Thoracic aorta (tissue), 2 donors: ENCODE data around the gene NRDC. TPM values are rescaled to one million over a fixed set of nuclear protein-coding genes. Genes with fewer than 3 reads are reported as not detected.

Experiments used
- ATAC-seq: fragments of 150-250 bp; one replicate; pipeline ENCODE4 v1.8.0; 2017; ENCODE audit warnings: low read depth; ENCODE audit not compliant: insufficient number of reproducible peaks, low FRiP score
- DNase-seq: peaks from one replicate; pipeline ENCODE4 v3.0.0-alpha.2; 2020; ENCODE audit warnings: low spot score
- H3K27ac ChIP-seq, 2 donors: fragments of 200-600 bp; sonication (generic); 1 replicate in 1 of 2; 2 replicates in 1 of 2; pipeline ENCODE4 v1.5.1; 2016; ENCODE audit warnings: mild to moderate bottlenecking in 2 of 2, moderate library complexity in 2 of 2
- H3K27me3 ChIP-seq: fragments of 200-600 bp; sonication (generic); replicated peaks from 2 replicates; pipeline ENCODE4 v1.6.0; 2016; ENCODE audit warnings: mild to moderate bottlenecking; ENCODE audit not compliant: insufficient read depth
- H3K36me3 ChIP-seq: fragments of 200-600 bp; sonication (generic); one replicate; pipeline ENCODE4 v1.5.1; 2016
- H3K4me1 ChIP-seq, 2 donors: fragments of 200-600 bp; sonication (generic); 1 replicate in 1 of 2; 2 replicates in 1 of 2; pipeline versions ENCODE4 v1.5.1 to v1.6.0; 2016; ENCODE audit warnings: low read depth in 2 of 2, mild to moderate bottlenecking in 1 of 2; ENCODE audit not compliant: control insufficient read depth in 1 of 2
- H3K4me3 ChIP-seq: fragments of 200-600 bp; sonication (generic); 2 replicates; pipeline ENCODE4 v1.5.1; 2016; ENCODE audit warnings: mild to moderate bottlenecking
- H3K9me3 ChIP-seq: fragments of 200-600 bp; sonication (generic); 2 replicates; pipeline ENCODE4 v1.5.1; 2016
- CTCF ChIP-seq: fragments of 200-600 bp; sonication (generic); IDR thresholded peaks from one replicate; pipeline ENCODE4 v1.5.1; 2019; ENCODE audit warnings: antibody characterized with exemption
- total RNA-seq, 2 donors: library from RNA; depleted of rRNA; stranded (reverse); fragments of >200 nt; gene quantifications; one replicate each; pipeline versions ENCODE4 v1.1.0 to v1.2.3, GENCODE V29; 2016

The NRDC gene, protein sequence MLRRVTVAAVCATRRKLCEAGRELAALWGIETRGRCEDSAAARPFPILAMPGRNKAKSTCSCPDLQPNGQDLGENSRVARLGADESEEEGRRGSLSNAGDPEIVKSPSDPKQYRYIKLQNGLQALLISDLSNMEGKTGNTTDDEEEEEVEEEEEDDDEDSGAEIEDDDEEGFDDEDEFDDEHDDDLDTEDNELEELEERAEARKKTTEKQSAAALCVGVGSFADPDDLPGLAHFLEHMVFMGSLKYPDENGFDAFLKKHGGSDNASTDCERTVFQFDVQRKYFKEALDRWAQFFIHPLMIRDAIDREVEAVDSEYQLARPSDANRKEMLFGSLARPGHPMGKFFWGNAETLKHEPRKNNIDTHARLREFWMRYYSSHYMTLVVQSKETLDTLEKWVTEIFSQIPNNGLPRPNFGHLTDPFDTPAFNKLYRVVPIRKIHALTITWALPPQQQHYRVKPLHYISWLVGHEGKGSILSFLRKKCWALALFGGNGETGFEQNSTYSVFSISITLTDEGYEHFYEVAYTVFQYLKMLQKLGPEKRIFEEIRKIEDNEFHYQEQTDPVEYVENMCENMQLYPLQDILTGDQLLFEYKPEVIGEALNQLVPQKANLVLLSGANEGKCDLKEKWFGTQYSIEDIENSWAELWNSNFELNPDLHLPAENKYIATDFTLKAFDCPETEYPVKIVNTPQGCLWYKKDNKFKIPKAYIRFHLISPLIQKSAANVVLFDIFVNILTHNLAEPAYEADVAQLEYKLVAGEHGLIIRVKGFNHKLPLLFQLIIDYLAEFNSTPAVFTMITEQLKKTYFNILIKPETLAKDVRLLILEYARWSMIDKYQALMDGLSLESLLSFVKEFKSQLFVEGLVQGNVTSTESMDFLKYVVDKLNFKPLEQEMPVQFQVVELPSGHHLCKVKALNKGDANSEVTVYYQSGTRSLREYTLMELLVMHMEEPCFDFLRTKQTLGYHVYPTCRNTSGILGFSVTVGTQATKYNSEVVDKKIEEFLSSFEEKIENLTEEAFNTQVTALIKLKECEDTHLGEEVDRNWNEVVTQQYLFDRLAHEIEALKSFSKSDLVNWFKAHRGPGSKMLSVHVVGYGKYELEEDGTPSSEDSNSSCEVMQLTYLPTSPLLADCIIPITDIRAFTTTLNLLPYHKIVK
- 10 to 100 TPM; 49.7 to 94.2 TPM for total RNA-seq

GRCh38 chr1:51878616-51879336 lies at the start of gene NRDC:
NRDC (minus strand) TSS chr1:51878727; CDS start chr1:51878615, 112 bp downstream.
- Histone ChIP-seq H3K36me3 (no peaks in the 10 kb centered on the region), H3K27ac (peak within 1 kb of the TSS; percentile 94 to 96), H3K4me3 (peak within 1 kb of the TSS; percentile 80), H3K27me3 (no peaks in the 10 kb centered on the region), H3K9me3 (no peaks in the 10 kb centered on the region), H3K4me1 (peaks cover 30% of the 10 kb centered on the region in 2 donors)
- no peak for TF ChIP-seq CTCF
- ATAC-seq (peak; percentile 100), DNase-seq (peak; percentile 100)

DNA sequence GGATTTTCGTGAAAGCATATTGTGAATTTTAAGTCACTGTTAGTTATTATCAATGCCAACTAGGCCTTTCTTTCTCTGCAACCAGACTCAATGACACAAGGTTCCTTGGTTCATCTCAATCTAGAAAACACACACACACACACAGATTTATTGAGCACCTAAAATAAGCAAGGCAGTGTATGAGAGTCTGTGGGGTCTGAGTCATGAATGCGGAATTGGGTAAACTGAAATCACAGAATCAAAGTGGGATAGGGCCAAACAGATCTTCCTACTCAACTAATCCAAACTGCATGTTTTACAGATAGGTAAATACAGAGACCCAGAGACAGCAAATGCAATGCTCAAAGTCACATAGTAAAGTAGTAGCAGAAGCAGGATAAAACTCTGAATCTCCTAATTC lies 48.5 kb upstream of the NRDC start:
- no peak for TF ChIP-seq CTCF
- no peaks in the 10 kb centered on the region for H3K36me3 ChIP-seq
- H3K27ac ChIP-seq, result no peak overlapping the region
- no peak for ATAC-seq
- no peak overlapping the region for H3K4me3 ChIP-seq
- DNase-seq, result no peak
- H3K4me1 ChIP-seq, result no peaks in the 10 kb centered on the region
- no peaks in the 10 kb centered on the region for H3K9me3 ChIP-seq
- no peaks in the 10 kb centered on the region for H3K27me3 ChIP-seq

DNA sequence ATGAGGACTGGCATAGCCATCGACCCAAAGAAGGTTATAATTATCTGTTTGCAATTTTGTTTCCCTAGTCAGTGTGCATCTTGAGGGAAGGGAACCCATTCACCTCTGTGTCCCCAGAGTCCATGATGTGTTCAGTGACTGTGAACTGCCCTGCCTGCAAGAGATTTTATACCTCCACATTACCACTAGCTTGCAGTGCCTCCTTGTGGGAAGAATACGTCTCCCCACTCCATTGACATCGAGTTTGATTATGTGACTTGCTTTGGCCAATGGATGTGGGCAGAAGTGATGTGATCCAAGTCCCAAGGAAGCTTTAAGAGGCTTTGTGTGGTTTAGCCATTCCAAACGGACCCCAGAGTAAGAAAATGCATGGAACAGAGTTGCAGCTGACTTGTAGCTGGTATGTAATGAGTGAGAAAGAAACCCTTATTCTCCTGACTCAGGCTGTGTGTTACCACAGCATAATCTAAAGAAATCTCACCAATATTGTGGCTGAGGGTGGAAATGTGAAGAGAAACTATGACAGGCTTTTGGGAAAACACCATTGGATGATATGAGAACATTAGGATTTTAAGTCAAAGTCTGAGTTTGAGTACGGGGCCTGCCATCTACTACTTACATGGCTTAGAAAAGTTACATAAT lies 47.8 kb upstream of the NRDC start:
- Histone ChIP-seq H3K9me3 (no peaks in the 10 kb centered on the region), H3K36me3 (no peaks in the 10 kb centered on the region), H3K27me3 (no peaks in the 10 kb centered on the region), H3K4me1 (no peaks in the 10 kb centered on the region), H3K4me3 (no peak overlapping the region), H3K27ac (no peak overlapping the region)
- ATAC-seq (no peak), DNase-seq (no peak)
- no peak for TF ChIP-seq CTCF

- TF ChIP-seq CTCF, result no peak
- no peaks in the 10 kb centered on the region for H3K4me1 ChIP-seq
- no peaks in the 10 kb centered on the region for H3K27me3 ChIP-seq
- no peak overlapping the region for H3K27ac ChIP-seq
- H3K4me3 ChIP-seq, result no peak overlapping the region
- no peaks in the 10 kb centered on the region for H3K36me3 ChIP-seq
- no peak for ATAC-seq
- H3K9me3 ChIP-seq, result no peaks in the 10 kb centered on the region
- DNase-seq, result no peak
Measured at GRCh38 chr1:51924455-51924854, 45.9 kb upstream of the NRDC start.
